HG03108 (cell line): Measurements from ENCODE around the gene CHST11.
"Not testable (repeated sequence)": the region's sequence is repeated elsewhere in the genome, so short reads cannot be mapped to it uniquely, and the experiment has no call there.

Experiments
- ATAC-seq: cut with Tn5 transposase; IDR thresholded peaks from one replicate; pipeline ENCODE4 v1.9.1; 2021; ENCODE audit warnings: moderate library complexity; ENCODE audit not compliant: unreplicated experiment

The CHST11 gene

DNA sequence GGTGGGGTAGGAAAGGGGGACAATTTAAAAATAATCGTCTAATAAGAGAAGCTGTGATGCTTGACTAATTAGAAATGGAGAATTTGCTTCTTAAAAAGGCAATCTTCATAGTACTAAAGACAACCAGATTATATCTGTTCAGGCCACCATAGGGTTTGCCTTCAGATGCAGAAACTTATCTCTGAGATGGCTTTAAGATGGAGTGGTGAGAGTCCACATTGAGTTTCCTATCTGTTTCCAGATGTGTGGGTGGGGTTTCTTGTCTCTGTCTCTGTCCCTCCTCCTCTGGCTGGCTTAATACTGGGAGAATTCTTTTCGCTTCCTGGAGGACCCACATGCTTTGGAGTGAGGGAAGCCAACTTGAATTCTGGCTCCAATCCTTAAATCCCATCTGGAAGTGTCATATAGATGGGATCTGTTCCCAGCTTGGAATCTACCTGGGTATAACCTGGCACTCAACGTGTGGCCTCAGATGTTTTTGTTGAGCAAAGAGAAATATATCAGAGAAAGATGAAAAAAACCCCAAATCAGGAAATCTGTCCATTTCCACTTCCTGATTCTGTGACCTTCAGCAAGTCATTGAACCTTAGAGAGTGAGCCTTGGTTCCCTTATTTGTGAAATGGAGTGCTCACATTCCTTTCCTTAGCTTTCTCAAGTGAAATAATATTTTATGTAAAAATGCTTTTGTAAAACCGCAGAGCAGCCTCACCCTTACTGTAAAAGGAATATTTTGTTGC is 66.4 kb downstream of the CHST11 start:
- no peak for ATAC-seq

DNA sequence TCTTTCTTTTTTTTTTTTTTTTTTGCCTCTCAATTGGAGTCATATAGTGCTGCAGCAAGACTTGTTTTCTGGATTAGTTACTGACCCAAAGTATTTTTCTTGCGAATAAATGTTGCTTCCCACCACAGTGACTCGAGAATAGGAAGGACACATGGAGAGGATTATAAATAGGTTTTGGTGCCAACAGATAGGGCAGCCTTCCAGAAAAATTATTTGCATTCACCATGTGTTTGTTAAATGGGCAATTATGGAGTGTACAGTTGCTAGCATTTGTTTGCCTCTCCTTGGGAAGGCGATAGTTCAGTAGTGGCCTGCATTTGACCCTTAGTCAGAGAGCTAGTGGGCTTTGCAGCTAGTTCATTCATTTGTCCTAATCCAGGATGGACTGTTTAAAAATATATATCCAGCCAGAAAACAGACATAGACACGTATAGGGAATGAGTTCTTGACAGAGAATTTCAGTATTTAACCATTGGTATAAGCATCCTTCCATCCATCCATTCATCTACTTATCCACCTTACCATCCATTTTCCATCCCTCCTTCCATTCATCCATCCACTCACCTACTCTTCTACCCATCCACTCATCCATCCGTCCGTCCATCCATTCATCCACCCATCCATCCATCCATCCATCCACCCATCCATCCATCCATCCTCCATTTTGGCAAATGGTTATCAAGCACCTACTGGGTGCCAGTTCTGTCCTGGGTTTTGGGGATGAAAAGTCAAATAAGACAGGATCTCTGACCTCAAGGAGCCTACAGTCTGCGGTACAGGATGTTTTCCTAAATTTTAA is 67.5 kb downstream of the CHST11 start:
- ATAC-seq = no peak

DNA sequence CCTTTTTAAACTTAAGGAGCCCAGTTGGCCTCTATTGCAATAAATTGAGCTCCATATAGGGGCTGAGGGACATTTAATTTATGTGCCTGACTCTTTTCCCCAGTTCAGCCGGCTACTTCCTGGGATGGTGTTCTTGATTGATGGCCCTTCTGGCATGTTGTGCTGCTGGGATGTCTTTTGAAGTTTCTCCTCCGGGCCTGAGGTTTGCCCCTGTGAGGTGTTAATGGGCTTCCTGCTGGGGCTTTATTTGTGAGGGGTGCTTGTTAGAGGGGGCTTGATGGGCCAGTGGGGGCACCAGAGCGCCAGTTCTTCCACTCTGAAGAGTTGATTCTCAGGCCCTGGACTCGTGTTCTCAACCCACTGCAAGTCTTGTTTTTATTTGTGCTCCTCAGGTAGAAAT is 69.6 kb downstream of the CHST11 start:
- ATAC-seq = no peak

DNA sequence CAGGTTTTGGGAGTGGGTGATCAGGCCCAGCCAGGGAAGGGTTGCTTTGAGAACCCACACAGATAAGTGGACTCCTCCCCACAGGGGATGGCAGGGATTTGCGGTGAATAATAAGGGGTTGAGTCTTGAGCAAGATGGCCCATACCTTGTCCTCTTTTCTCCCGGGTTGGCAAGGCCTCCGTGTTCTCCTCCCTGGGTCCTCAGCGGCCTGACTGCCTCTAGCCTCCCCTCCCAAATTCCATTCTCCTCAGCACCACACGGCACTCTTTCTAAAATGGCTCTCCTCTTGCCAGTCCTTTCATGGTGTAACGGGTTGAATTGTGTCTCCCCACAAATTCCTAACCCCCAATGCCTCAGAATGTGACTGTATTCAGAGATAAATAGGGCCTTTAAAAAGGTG is 70.0 kb downstream of the CHST11 start:
- ATAC-seq = no peak

DNA sequence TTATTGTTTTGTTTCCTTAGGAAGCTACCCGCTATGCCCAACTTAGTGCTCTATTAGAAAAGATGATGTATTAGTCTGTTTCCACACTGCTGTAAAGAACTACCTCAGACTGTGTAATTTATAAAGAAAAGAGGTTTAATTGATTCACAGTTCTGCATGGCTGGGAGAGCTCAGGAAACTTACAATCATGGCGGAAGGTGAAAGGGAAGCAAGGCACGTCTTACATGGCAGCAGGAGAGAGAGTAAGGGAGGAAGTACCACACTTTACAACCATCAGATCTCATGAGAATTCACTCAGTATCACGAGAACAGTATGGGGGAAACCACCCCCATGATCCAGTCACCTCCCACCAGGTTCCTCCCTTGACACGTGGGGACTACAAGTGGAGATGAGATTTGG is 70.9 kb downstream of the CHST11 start:
- ATAC-seq = not testable (repeated sequence)

DNA sequence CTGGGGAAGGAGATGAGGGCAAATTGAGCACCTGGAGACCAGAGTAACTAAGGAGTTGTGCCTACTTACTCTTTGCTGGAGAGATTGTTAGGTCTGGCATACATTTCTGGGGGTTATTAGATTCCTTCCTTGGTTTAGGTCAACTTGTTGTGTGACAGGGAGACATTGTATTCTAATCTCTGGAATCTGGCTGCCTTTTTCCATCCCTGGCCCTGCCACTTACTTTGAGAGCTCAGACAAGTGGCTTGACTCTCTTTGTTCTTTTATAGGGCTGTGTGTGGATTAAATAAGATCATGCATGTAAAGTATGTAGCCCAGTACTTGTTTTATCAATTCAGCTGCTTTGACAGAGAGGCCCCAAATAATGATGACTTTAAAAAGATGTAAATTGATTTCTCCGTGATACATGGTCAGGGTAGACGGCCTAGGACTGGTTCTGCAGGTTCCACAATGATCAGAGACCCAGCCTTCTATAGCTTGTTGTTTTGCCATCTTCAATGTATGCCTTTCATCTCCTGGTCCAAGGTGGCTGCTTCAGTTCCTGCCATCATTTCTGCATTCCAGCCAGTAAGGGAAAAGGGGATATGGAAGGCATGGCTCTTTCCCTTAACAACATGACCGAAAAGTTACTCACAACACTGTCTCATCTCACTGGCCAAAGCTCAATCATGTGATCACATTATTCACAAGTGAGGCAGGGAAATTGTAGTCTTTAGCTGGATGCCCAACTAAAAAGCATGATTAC is 72.6 kb downstream of the CHST11 start:
- no peak for ATAC-seq

DNA sequence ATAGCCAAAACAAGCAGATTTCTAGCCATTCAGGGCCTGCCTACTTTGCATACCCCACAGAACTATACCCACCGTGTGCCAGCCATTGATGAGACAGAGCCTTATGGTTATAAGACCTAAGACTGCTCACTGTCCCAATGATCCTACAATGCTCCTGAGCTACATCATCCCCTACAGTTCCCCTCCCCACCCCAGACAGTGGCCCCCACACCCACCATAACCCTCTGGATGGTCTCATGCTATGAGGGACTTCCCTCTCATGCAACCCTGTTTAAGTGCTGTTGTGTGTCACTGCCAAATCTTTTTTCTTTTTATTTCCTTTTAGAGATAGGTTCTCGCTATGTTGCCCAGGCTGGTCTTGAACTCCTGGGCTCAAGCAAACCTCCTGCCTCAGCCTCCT is 75.9 kb downstream of the CHST11 start:
- no peak for ATAC-seq

DNA sequence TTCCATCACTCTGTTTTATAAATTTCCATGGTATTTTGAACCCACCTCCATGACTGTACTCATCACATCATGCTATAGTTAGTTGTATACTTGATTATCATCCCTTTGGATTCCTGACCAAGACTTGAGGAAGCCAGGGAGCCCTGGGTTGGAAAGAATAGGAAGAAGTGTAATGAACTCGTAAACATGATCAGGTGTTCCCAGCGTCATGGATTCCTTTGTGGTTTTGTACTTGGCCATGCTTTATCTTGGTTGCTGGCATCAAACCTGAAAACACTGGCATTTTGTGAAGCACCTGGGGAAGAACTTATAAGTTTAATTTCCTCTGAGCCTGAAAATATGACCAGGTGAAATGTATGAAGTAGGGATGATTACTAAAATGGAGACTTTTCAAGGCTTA is 76.4 kb downstream of the CHST11 start:
- ATAC-seq = no peak

DNA sequence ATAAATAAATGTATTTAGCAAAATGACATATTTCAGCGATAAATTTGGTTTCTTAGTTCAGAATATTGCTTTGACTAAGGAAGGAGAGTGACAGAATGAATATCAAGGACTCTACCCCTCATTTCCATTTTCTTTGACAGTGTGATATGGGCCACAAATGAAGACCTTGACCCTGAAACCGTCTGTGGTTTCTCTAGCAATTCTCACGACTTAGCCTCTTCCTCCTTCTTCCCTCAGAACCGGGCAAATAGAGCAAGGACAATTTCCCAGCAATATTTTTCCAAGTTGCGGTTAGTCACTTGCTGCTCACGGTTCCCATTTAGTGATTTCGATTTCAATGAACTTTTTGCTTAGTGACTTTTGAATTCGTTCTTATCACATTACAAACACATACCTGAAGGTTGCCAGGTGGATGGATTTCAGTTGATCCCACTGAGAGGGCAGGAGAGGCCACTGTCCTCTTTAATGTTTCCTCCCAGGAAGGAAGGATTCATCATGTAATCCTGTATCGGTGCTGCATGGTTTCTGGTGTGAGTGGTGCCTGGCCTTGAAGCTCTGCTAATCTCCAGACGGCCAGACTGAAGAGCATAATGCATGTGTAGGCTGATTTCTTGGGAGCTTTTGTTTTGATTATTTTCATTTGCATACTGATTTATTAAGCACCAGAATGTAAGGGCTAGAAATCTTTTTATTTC is 77.6 kb downstream of the CHST11 start:
- no peak for ATAC-seq

DNA sequence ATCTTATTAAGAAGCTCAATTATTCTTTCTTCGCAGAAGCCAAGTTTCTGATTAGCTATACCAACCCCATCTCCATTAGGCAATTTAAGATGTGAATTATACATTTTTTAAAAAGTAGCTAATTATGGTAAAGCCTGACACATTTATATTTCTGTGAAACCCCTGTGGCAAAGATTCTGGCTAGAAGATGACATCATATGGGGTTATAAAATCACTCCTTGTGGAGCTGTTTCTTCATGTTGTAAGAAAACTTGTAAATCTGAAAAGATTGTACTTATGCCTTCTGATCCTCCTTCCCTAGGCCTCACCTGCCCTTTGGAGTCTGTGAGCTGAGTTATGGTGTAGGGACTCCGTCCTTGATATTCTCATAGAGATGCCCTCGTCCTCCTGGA is 78.1 kb downstream of the CHST11 start:
- no peak for ATAC-seq

DNA sequence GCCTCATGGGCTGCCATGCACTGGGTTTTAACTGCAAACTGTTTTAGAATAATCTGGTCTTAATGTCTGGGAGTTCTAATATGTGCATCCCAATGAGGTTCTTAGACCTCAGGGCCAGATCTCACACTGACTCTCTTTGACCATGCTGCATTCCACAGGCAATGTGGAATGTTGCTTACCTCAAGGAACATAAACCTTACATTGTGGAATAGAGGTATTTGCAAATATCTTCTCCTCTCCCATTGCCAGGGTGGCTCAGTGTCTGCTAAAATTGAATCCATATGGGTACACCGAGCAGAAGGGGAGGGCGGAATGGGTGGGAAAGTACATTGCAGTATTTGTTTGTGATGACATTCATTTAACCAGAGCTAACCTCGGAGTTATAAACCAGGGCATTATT is 78.6 kb downstream of the CHST11 start:
- no peak for ATAC-seq

DNA sequence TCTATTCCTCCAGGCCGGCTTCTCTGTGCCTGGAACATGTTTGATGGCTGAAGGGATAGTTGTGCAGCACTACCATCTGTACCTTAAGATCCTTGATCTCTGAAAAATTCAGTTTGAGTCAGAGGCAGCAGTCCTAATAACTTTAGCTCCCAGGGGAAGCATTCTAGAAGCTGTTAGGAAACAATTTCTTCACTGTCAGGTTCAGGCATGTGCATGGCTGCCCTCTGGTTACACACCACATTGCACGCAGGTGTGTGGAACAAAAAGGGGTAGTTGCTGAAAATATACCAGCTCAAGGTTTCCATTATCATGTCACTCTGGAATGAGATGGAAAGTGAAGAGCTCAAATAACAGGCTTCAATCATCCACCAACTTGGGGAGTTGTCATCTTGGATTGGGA is 80.1 kb downstream of the CHST11 start:
- ATAC-seq = no peak

DNA sequence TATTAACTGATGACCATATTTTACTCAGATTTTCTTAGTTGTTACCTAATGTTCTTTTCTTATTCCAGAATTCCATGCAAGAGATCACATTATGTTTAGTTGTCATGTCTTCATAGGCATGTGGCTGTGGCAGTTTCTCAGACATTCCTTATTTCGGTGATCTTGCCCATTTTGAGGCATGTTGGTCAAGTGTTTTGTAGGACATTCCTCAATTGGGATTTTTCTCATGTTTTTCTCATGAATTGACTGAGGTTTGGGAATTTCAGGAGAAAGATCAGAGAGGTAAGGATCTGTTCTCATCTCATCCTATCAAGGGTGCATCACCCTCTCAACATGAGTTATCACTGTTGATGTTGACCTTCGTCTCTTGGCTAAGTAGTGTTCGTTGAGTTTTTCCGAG is 81.3 kb downstream of the CHST11 start:
- ATAC-seq = no peak

DNA sequence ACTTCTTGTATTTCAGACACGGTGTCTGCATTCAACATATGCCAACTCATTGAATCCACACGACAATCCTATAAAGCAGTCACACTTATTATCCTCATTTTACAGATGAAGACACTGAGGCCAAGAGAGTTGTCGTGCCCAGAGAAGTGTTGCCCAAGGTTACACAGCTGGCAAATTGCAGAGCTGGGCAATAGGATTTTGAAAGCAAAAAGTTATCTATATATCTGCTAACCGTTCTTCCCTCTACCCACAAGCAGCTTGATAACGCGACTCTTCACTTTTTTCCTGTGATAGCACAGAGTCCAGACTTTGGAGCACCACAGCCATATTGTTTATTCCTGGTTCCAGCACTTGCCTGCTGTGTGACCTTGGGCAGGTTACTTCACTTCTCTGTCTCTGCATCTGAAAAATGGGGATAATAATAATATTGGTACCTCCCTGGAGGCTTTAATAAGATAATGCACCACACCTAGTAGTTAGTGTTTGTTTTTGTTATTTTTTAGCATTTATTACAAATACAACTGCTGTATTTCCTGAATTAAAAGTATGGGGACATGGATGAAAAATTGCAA is 82.2 kb downstream of the CHST11 start:
- ATAC-seq = no peak

DNA sequence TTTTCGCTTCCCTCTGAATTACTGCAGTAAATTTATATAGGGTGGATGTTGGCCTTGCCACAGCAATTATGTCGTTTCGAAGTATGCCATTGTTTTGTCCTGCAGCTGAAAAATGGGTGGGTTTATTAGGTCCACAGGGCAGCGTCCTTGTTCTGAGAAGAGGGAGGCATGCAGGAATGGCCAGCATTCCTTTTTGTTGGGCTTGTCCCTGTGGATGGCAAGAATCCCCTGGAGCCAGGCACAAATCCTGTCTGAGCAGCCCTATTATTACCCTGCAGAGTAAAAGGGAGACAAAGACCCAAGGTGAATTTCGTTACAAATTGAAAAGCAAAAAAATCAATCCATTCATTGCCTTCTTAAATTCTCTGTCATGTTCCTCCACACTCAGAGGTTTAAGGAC is 88.1 kb downstream of the CHST11 start:
- no peak for ATAC-seq

DNA sequence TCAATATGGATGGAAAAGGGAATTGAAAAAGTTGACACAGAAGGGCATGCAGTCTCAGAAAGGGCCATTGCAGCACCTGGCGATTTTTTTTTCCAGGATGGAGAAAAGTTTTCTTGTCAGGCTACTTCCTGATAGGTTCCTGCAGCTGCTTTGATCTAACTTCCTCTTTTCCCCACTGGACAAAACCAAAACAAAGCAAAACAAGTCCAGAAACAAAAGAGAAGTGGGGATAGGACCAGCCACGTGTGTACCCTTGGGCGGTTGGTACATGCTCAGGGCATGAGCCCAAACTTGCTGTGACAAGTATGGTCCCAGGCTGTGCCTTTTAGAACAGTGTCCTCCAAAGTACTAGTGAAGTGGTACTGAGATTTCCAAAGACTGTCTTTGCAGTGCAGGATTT is 89.8 kb downstream of the CHST11 start:
- ATAC-seq = no peak

DNA sequence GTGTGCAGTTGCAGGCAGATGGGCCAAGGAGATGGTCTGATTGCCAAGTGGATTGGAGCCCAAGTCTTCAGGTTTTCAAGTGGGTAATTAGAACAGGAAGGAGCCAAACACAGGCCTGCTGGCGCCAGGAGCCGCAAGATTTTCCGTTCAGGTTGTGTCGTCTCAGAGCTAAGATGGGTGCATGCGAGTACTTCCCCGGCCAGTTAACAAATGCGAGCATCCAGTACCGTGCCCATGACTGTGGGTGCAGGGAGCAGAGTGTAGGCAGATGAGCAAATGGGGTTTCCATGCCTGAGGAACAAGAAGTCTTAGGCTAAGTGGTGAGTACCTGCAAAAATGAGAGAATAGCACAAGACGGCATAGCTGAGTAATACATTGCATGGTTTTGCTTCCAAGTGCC is 90.5 kb downstream of the CHST11 start:
- no peak for ATAC-seq

DNA sequence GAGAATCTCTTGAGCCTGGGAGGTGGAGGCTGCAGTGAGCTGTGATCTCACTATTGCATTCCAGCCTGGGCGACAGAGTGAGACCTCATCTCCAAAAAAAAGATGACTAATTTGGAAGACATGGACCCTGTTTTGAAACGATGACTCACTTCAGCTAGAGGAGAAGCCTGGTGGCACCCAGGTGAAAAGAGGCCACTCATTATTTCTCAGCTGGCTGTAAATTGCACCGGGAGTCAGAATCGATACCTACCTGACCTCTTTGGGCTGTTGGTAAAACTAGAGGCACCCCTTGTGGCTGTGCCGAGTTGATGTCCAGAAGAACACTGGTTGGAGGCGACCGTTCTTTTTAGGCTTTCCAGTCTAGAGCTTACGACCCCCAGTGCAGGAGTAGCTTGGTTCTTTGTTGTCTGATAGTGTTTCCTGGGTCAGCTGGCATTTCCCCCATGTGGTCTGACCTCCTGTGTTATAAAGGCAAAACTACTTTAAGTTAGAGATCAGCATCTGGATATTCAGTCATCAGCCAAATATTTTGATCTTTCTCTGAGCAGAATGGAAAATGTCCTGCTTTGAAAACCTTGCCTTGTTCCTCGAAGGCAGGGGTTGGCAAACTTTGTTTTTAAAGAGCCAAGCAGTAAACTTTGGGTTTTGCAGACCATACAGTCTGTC is 93.2 kb downstream of the CHST11 start:
- no peak for ATAC-seq

DNA sequence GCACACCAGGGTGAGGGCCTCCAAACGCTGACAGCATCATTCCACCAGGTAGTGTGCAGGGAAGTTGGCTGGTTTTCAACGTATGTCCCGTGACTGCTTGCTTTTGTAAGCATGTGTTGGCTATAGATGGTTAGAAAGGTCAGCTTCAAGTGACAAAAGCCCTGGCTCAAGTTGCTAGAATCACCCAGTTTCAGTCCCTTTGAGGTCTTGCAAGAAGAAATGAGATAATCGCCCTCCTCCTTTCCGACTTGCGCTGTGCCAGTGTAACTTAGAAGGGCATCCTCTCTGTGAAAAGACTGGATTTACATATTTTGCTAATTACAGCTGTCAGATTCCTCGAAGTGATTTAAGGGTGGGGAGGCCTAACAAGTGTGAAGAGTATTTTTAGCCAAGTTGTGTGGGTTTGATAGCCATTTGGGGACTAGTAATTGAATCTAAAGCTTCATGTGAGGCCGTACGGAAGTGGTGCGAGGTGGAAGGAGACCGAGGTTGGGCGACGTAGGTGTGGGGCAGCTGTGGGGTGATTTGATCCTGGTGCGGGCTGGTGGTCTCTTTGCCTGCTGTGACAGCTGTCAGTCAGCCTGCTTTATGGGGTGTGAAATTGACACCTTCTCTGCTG is 94.7 kb downstream of the CHST11 start:
- ATAC-seq = no peak

DNA sequence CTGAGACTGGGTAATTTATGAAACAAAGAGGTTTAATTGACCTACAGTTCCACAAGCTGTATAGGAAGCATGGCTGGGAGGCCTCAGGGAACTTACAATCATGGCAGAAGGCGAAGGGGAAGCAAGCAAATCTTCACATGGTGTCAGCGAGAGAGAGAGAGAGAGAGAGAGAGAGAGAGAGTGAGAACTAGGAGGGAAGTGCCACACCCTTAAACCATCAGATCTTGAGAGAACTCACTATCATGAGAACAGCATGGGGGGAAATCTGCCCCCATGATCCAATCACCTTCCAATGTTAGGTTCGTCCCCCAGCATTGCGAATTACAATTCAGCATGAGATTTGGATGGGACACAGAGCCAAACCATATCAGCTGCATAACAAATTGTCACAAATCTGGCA is 96.7 kb downstream of the CHST11 start:
- no peak for ATAC-seq
